WTC11 (cell line): ENCODE data around the gene CIC. TPM values are rescaled to one million over a fixed set of nuclear protein-coding genes. Genes with fewer than 3 reads are reported as not detected.

Source experiments
- ATAC-seq: fragments of 200-7000 bp; cut with Tn5 transposase; 2 replicates; pipeline ENCODE4 v1.10.0; 2021; ENCODE audit warnings: mild to moderate bottlenecking, moderate library complexity
- CTCF ChIA-PET: fragments of 300-600 bp; sonication (Branson Sonifier 250); formaldehyde crosslinking; loops from one replicate; lab custom pipeline; 2021; ENCODE audit warnings: antibody characterized with exemption; lab: Charles Lee
- POLR2A ChIA-PET: fragments of 350-600 bp; sonication (Branson Sonifier 250); formaldehyde crosslinking; loops from one replicate; lab custom pipeline; 2021; ENCODE audit warnings: antibody characterized with exemption; lab: Charles Lee
- DNase-seq: peaks from one replicate; pipeline ENCODE4 v3.0.0; 2021; ENCODE audit warnings: low spot score
- H3K27ac Mint-ChIP-seq: 2 replicates; pipeline ENCODE4 v1.8.0; 2021; ENCODE audit warnings: mixed read lengths
- H3K27me3 Mint-ChIP-seq: 2 replicates; pipeline ENCODE4 v1.8.0; 2021; ENCODE audit warnings: low read depth, mild to moderate bottlenecking, moderate library complexity, mixed read lengths
- H3K36me3 Mint-ChIP-seq: 2 replicates; pipeline ENCODE4 v1.8.0; 2021; ENCODE audit warnings: mixed read lengths
- H3K4me1 Mint-ChIP-seq: 2 replicates; pipeline ENCODE4 v1.8.0; 2022; ENCODE audit warnings: mixed read lengths
- H3K4me3 Mint-ChIP-seq: 2 replicates; pipeline ENCODE4 v1.8.0; 2021; ENCODE audit warnings: mild to moderate bottlenecking, moderate library complexity, mixed read lengths
- H3K9me3 Mint-ChIP-seq: 2 replicates; pipeline ENCODE4 v1.8.0; 2021; ENCODE audit warnings: mixed read lengths
- ELF4 ChIP-seq: sonication (generic); formaldehyde crosslinking; IDR thresholded peaks from 2 replicates; pipeline ENCODE4 v1.8.1; 2022; ENCODE audit warnings: low read depth, mild to moderate bottlenecking, moderate library complexity, missing genetic modification reagents
- FOXJ3 ChIP-seq: sonication (generic); formaldehyde crosslinking; IDR thresholded peaks from 2 replicates; pipeline ENCODE4 v1.9.0; 2021; ENCODE audit warnings: missing genetic modification reagents, mild to moderate bottlenecking, borderline replicate concordance
- FOXK1 ChIP-seq: sonication (generic); formaldehyde crosslinking; IDR thresholded peaks from 2 replicates; pipeline ENCODE4 v1.8.0; 2022; ENCODE audit warnings: mild to moderate bottlenecking, moderate library complexity, missing genetic modification reagents
- GRHL2 ChIP-seq: fragments of 250-450 bp; sonication (Bioruptor Pico); IDR thresholded peaks from 2 replicates; pipeline ENCODE4 v1.8.0; 2022; ENCODE audit warnings: mild to moderate bottlenecking, moderate library complexity; ENCODE audit not compliant: insufficient replicate concordance, severe bottlenecking
- GTF2I ChIP-seq: fragments of 250-450 bp; sonication (Bioruptor Pico); conservative IDR thresholded peaks from 2 replicates; pipeline ENCODE4 v1.4.0; 2021; ENCODE audit warnings: mild to moderate bottlenecking
- HMGA2 ChIP-seq: fragments of 250-450 bp; sonication (Bioruptor Pico); IDR thresholded peaks from 2 replicates; pipeline ENCODE4 v1.4.0; 2021; ENCODE audit warnings: mild to moderate bottlenecking, moderate library complexity
- HMGXB4 ChIP-seq: sonication (generic); formaldehyde crosslinking; IDR thresholded peaks from 2 replicates; pipeline ENCODE4 v1.8.1; 2023; ENCODE audit warnings: mild to moderate bottlenecking, moderate library complexity, missing genetic modification reagents
- MYBL2 ChIP-seq: sonication (generic); formaldehyde crosslinking; IDR thresholded peaks from 2 replicates; pipeline ENCODE4 v1.8.1; 2023; ENCODE audit warnings: mild to moderate bottlenecking, moderate library complexity, missing genetic modification reagents
- NFYB ChIP-seq: sonication (generic); formaldehyde crosslinking; conservative IDR thresholded peaks from 2 replicates; pipeline ENCODE4 v1.8.0; 2022; ENCODE audit warnings: low read depth, missing genetic modification reagents
- NR1H2 ChIP-seq: sonication (generic); formaldehyde crosslinking; IDR thresholded peaks from 2 replicates; pipeline ENCODE4 v1.9.0; 2021; ENCODE audit warnings: mild to moderate bottlenecking, moderate library complexity, missing genetic modification reagents
- NR2C2 ChIP-seq: sonication (generic); formaldehyde crosslinking; IDR thresholded peaks from 2 replicates; pipeline ENCODE4 v1.8.0; 2022; ENCODE audit warnings: mild to moderate bottlenecking, missing genetic modification reagents
- PRDM15 ChIP-seq: sonication (generic); formaldehyde crosslinking; IDR thresholded peaks from 2 replicates; pipeline ENCODE4 v1.8.0; 2022; ENCODE audit warnings: missing genetic modification reagents
- PRRX2 ChIP-seq: fragments of 250-450 bp; sonication (Bioruptor Pico); IDR thresholded peaks from 2 replicates; pipeline ENCODE4 v1.8.0; 2021; ENCODE audit warnings: mild to moderate bottlenecking
- USF2 ChIP-seq: sonication (generic); formaldehyde crosslinking; IDR thresholded peaks from 2 replicates; pipeline ENCODE4 v1.8.1; 2023; ENCODE audit warnings: mild to moderate bottlenecking, missing genetic modification reagents, moderate library complexity
- ZBTB21 ChIP-seq: sonication (generic); formaldehyde crosslinking; IDR thresholded peaks from 2 replicates; pipeline ENCODE4 v1.8.1; 2023; ENCODE audit warnings: mild to moderate bottlenecking, missing genetic modification reagents, borderline replicate concordance
- ZNF121 ChIP-seq: sonication (generic); formaldehyde crosslinking; IDR thresholded peaks from 2 replicates; pipeline ENCODE4 v1.8.0; 2023; ENCODE audit warnings: missing genetic modification reagents
- ZNF232 ChIP-seq: sonication (generic); formaldehyde crosslinking; IDR thresholded peaks from 2 replicates; pipeline ENCODE4 v1.8.0; 2022; ENCODE audit warnings: mild to moderate bottlenecking, missing genetic modification reagents
- ZNF263 ChIP-seq: sonication (generic); formaldehyde crosslinking; IDR thresholded peaks from 2 replicates; pipeline ENCODE4 v1.8.1; 2022; ENCODE audit warnings: low read depth, mild to moderate bottlenecking, moderate library complexity, missing genetic modification reagents
- total RNA-seq: library from RNA; stranded (reverse); gene quantifications from 3 replicates; pipeline ENCODE4 v1.2.3, GENCODE V29; 2021
- TF ChIP-seq, protein P1 (sequence below): sonication (generic); formaldehyde crosslinking; conservative IDR thresholded peaks from 2 replicates; pipeline ENCODE4 v1.8.1; 2023; ENCODE audit warnings: mild to moderate bottlenecking, low read depth, missing genetic modification reagents, moderate library complexity
- TF ChIP-seq, protein P2 (sequence below): sonication (generic); formaldehyde crosslinking; IDR thresholded peaks from 2 replicates; pipeline ENCODE4 v1.8.0; 2022; ENCODE audit warnings: mild to moderate bottlenecking, missing genetic modification reagents

Gene CIC
- total RNA-seq, 1 experiment from 2014 or later, result 55.8 TPM

DNA sequence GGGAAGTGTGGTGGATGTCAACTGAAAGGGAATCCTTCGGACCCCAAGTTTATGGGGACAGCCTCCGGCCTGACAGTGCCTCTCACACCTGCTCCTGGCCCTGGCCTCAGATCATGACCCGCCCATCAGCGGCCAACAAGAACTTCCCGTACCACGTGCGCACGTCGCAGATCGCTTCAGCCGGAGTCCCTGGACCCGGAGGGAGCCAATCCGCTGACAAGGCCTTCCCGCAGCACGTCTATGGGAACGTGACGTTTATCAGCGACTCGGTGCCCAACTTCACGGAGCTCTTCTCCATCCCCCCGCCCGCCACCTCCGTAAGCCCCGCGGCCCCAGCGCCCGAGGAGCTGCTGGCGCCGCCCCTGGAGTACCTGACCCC lies 54.4 kb downstream of the CIC start (continued):
- TF ChIP-seq, protein P1, sequence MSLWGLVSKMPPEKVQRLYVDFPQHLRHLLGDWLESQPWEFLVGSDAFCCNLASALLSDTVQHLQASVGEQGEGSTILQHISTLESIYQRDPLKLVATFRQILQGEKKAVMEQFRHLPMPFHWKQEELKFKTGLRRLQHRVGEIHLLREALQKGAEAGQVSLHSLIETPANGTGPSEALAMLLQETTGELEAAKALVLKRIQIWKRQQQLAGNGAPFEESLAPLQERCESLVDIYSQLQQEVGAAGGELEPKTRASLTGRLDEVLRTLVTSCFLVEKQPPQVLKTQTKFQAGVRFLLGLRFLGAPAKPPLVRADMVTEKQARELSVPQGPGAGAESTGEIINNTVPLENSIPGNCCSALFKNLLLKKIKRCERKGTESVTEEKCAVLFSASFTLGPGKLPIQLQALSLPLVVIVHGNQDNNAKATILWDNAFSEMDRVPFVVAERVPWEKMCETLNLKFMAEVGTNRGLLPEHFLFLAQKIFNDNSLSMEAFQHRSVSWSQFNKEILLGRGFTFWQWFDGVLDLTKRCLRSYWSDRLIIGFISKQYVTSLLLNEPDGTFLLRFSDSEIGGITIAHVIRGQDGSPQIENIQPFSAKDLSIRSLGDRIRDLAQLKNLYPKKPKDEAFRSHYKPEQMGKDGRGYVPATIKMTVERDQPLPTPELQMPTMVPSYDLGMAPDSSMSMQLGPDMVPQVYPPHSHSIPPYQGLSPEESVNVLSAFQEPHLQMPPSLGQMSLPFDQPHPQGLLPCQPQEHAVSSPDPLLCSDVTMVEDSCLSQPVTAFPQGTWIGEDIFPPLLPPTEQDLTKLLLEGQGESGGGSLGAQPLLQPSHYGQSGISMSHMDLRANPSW, result no peak
- TF ChIP-seq USF2 (CRISPR knock-in tag), result peak; percentile 88
- TF ChIP-seq ZNF263 (CRISPR knock-in tag), result no peak
- TF ChIP-seq PRDM15, result peak; percentile 18; the same call in 1 of the 2 replicates
- TF ChIP-seq NFYB (CRISPR knock-in tag), result peak; percentile 58
- TF ChIP-seq FOXK1 (CRISPR knock-in tag), result peak; percentile 89

DNA sequence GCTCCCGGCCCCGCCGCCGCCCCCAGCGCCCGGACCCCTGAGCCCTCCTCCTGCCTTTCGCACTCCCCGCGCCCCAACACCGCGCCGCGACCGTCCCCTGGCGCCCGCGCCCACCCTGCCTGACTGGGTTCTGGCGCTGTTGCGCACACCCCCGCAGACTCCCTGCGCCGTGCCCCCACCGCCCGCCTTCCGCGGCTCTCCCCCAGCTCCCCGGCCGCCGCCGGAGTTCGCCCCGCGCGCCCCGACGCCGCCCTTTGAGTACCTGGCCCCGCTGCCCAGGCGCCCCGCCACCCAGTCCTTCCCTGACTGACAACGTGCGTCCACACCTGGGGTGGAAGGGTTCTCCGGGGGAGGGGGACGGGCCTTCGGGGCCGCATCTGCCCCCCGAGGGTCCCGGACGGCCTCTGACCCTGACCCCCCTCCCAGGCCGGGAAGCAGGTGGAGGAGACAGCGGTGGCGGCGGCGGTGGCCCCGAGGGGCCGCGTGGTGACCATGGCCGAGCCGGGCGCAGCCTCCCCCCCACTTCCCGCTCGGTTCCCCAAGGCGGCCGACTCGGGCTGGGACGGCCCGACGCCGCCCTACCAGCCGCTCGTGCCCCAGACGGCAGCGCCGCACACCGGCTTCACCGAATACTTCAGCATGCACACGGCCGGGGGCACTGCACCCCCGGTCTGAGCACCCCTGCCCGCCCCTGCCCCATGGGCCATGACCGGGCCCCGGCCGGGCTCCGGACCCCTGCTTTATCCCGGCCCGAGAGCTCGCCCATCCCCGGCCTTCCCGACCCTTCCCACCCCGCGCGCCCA lies 55.0 kb downstream of the CIC start:
- H3K27ac Mint-ChIP-seq, result no peak overlapping the region
- H3K27me3 Mint-ChIP-seq, result peaks cover 44% of the 10 kb centered on the region
- no peaks in the 10 kb centered on the region for H3K9me3 Mint-ChIP-seq
- peak overlapping the region; percentile 95 for H3K4me3 Mint-ChIP-seq
- DNase-seq (peak; percentile 55), ATAC-seq (no peak)
- peaks cover 14% of the 10 kb centered on the region for H3K4me1 Mint-ChIP-seq
- ChIA-PET POLR2A (no interaction called here), CTCF (interaction anchor here (0.6 to 2.6 kb wide), 12 partner anchors 10 to 393 kb away, joined by 3 to 13 read pairs (median 4); partner anchors contain the start of genes GSK3A and TMEM145)
- H3K36me3 Mint-ChIP-seq, result no peaks in the 10 kb centered on the region
- no peak for TF ChIP-seq ZNF232 (CRISPR knock-in tag)
- peak; percentile 49; the same call in 1 of the 2 replicates for TF ChIP-seq HMGXB4 (CRISPR knock-in tag)
- no peak for TF ChIP-seq ELF4 (CRISPR knock-in tag)

DNA sequence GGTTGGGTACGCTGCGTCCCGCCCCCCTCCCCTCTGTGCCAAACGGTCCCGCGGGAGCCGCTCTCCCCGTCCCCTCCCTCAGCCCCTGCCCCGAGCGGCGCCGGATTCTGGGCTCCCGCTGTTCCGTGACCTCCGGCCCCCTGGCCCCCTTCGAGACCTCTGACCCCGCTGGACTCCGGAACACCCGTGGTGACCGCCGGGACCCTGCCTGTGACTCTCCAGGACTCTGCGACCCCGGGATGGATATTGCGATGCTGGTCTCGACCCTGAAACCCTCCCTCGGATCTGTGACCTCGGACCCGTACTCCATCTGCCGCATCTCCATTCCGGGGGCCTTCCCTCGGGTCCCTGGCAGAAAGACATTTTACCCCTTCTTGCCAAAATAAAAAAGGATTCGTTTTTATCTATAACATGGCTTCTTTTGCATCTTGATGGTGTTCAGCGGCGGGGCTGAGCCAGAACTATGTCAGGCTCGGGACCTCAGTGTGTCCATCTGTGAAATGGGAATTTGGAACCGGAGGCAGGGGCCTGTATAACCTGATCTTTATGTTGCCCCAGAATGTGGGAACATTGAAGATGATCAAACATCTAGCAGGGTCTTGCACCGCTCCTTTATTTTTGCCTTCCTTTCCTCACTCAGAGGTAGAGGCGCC lies 55.7 kb downstream of the CIC start:
- TF ChIP-seq NR2C2 (no peak), HMGA2 (CRISPR knock-in tag) (no peak), HMGXB4 (CRISPR knock-in tag) (no peak), PRRX2 (CRISPR knock-in tag) (no peak), GTF2I (peak; percentile 90), NR1H2 (CRISPR knock-in tag) (no peak), ZBTB21 (CRISPR knock-in tag) (no peak), GRHL2 (no peak), ZNF121 (CRISPR knock-in tag) (0 out of 2 replicates have a peak, but pooled peaks have one; percentile 16), MYBL2 (CRISPR knock-in tag) (no peak), FOXJ3 (no peak)
- TF ChIP-seq, protein P2, sequence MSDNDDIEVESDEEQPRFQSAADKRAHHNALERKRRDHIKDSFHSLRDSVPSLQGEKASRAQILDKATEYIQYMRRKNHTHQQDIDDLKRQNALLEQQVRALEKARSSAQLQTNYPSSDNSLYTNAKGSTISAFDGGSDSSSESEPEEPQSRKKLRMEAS (CRISPR knock-in tag), result no peak
- H3K4me3 Mint-ChIP-seq, result peak overlapping the region; percentile 95
- POLR2A ChIA-PET, result no interaction called here
- H3K36me3 Mint-ChIP-seq, result no peaks in the 10 kb centered on the region
- peaks cover 44% of the 10 kb centered on the region for H3K27me3 Mint-ChIP-seq
- CTCF ChIA-PET, result interaction anchor here (1.3 to 2.6 kb wide), 4 partner anchors 11 to 46 kb away, joined by 3 to 13 read pairs (median 8); partner anchors contain the start of gene TMEM145
- H3K9me3 Mint-ChIP-seq, result no peaks in the 10 kb centered on the region
- DNase-seq (peak; percentile 36), ATAC-seq (no peak)
- H3K27ac Mint-ChIP-seq, result peak overlapping the region; percentile 95
- H3K4me1 Mint-ChIP-seq, result peaks cover 19% of the 10 kb centered on the region
